HT1080 (cell line): Measurements from ENCODE around the gene SPATA20. TPM values are rescaled to one million over a fixed set of nuclear protein-coding genes. Genes with fewer than 3 reads are reported as not detected.

Experiments used
- DNase-seq: peaks from one replicate; pipeline ENCODE4 v3.0.0-alpha.2; 2015; ENCODE audit warnings: low read depth
- total RNA-seq: library from RNA; depleted of rRNA; stranded (reverse); fragments of >200 nt; shearing (Covaris generic); gene quantifications from 2 replicates; pipeline ENCODE4 v1.2.3, GENCODE V29; 2014; rRNA removed

SPATA20 gene
- total RNA-seq, 1 experiment from 2014 or later: 51.6 TPM

DNA sequence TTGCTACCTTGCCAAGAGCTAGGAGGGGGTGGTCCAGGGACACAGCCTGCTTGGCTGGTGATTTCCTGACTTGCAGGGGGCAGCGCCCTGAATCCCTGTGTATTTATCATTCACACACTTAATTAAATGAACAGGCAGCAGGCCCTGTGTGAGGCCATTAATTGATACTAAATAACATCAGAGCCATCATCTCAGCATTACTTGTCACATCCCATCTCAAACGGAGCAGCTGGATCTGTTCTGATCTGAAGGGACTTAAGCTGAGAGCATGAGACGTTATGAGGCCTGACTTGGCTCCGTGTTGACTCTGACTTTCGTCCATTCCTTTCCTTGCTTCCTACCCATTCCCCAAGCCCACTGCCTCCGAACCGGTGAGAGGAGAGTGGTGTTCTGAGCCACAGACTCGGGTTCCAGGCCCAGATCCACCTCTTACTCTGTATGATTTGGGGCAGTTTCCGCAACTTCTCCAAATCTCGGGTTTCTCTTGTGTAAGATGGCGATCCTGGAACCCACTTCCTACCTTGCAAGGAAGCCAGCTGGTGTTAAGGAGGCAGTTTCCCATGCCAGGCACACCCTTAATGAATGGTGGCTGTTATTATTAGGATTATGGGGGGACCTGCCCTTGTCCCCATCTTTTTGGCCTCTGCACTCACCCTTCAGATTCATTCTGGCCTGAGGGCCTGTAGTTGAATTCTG, 47.3 kb downstream of the SPATA20 start:
- no peak for DNase-seq

DNA sequence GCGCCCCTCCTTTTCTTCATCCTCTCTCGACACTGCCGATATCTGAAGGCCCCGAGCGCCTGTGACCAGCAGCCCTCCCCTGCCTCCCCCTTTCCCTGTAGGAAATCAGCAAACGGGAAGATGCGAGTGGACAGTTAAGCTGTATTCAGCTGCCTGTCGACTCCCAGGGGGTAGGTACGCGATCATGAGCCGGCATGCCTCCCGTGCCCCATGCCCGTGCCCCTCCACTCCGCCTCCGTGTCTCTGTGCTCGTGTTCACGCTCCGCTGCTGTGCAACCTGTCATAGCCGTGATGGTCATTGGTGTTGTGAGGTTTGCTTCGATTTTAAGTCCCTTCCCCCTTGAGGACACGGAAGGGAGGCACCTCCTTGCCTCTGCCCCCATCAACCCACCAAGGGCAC, 47.9 kb downstream of the SPATA20 start:
- DNase-seq: no peak

DNA sequence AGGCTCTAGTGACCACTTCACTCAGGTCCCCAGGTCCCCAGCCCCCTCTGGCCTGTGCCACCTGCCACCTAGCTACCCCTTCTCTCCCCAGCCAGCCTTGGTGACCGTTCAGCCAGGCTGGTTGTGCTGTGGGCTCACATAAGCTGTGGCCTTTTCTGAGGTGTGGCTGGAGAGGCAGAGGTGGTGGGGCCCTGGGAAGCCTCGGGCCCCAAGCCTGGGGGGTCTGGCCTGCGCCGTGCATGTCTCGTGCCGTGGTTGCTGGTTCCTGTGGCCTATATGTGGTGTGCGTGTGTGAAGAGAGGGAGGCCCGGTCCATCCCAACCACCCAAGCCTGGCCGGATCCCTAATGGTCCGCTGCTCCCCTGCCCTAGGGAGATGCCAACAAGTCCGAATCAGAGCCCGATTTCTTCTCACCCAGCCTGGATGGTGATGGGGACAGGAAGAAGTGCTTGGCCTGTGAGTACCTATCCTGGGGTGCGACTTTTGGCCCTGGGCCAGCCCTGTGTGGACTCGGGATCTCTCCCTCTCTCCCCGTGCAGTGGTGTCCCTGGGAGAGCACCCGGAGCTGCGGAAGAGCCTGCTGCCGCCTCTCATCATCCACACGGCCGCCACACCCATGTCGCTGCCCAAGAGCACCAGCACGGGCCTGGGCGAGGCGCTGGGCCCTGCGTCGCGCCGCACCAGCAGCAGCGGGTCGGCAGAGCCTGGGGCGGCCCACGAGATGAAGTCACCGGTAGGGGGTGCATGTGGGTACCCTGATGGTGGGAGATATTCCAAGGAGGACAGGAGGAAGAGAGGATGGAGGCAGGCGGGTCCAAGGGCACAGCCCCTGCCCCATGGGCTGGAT, 49.4 kb downstream of the SPATA20 start:
- DNase-seq: no peak

DNA sequence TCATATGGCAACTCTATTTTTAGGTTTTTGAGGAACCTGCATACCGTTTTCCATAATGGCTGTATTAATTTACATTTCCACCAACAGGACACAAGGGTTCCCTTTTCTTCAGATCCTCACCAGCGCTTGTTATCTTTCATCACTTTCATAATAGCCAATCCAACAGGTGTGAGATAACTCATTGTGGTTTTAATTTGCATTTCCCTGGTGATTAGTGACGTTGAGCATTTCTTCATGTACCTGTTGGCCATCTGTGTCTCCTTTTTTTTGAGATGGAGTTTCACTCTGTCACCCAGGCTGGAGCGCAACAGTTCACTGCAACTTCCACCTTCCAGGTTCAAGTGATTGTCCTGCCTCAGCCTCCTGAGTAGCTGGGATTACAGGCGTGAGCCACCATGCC, 51.5 kb downstream of the SPATA20 start:
- DNase-seq: no peak

DNA sequence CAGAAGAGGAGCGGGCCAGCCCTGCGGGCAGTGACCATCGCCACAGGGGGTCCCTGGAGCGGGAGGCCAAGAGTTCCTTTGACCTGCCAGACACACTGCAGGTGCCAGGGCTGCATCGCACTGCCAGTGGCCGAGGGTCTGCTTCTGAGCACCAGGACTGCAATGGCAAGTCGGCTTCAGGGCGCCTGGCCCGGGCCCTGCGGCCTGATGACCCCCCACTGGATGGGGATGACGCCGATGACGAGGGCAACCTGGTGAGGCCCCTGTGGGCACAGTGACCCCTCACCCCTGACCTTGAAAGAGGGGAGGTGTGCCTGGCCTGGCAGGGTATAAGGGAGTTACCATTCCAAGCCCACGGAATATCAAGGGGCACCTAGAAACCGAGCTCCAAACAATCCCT, 52.6 kb downstream of the SPATA20 start:
- no peak for DNase-seq

DNA sequence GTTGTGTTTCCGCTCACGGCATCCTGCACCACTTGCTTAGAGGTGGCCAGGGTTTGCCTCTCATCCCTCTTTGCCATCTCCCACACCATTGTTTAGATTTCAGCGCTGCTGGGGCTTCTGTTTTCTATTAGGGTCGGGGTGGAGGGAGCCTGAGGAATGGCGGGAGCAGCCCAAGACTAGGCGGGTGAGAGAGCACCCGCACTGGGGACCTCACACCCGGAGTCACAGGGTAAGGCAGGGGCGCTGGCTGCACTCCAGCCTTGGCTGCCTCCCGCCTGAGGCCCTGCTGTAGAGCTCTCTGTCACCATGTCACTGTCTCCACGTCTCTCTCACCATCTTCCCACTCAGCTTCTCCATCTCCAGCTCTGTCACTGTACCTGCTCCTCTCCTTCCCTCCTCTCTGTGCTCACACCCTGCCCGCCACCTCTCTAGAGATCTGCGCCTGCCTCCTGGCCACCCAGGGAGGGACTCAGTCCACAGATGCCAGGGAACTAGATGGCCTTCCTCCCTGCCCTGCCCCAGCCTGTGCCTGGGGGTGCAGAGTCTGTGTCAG, 54.9 kb downstream of the SPATA20 start:
- DNase-seq: no peak

DNA sequence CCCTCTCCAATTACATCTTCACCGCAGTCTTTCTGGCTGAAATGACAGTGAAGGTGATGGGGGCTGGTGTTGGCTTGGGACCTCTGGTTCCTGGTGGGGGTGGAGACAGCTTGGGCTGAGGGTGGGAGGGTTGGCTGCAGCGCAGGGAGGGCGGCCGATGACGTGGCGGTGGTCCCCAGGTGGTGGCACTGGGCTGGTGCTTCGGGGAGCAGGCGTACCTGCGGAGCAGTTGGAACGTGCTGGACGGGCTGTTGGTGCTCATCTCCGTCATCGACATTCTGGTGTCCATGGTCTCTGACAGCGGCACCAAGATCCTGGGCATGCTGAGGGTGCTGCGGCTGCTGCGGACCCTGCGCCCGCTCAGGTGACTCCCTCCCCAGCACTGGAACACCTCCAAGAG, 55.9 kb downstream of the SPATA20 start:
- DNase-seq: no peak

DNA sequence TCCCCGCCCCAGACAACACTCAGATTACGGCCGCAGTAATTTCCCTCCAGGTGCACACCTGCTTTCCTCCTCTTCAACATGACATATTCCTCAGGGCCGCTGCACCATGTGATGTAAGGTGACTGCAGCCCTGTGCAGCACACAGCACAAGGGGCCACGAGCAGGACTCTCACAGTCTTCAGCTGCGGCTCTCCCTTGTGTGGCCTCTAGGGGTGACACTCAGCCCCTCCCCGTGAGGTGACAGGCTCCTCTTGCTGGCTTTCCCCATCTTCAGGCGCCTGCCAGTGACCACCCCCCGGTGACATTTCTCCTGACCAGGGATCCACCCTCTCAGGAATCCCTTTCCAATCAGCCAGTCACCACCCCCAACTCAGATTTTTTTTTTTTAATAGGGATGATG, 56.4 kb downstream of the SPATA20 start:
- no peak for DNase-seq

DNA sequence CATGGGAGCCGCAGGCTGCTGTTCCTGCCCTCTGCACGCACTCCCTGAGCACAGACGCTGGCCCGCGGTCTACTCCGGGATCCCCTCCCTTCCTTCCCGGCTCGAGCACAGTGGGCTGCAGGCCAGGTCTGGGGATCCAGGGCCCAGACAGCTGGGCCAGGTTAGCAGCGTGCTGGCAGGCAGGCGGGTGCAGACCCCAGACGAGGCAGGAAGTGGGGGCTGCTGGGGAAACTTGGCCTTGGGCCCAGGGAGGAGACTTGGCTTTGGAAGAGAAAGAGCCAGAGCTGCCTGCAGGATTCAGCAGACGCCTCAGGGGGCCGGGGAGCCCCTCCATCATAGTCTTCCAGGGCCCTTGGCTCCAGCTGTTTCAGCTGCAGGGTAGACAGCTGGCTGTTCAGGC, 57.5 kb downstream of the SPATA20 start:
- peak; percentile 28 for DNase-seq

DNA sequence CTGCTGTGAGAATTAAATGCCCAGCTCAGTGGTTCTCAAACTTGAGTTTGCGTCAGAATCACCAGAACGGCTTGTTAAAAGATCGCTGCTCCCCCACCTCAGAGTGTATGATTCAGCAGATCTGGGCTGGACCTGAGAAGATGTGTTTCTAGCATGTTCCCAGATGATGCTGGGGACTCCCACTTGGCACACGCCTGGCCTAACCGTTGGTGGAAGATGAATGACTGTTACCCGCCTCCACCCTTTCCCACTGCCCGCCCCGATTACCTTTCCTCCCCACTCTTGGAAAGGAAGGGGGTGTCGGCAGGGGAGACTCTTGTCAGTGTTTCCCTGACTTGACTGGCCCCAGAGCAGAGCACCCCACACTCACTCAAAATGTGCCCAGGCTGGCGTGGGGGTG, 58.5 kb downstream of the SPATA20 start:
- DNase-seq: no peak

Other genes starting within 250 kb of the SPATA20 start
- gene XYLT2, start 201.0 kb upstream of the SPATA20 start, total RNA-seq: 50.5 and 53.4 TPM in 2 replicates
- 98.1 and 143 TPM in 2 replicates for gene MRPL27, start 174.0 kb upstream of the SPATA20 start, total RNA-seq
- 23.7 and 24.4 TPM in 2 replicates for gene EME1, start 173.9 kb upstream of the SPATA20 start, total RNA-seq
- 235 and 290 TPM in 2 replicates for gene LRRC59, start 149.7 kb upstream of the SPATA20 start, total RNA-seq
- gene ACSF2, start 121.0 kb upstream of the SPATA20 start, total RNA-seq: 9.6 and 11.1 TPM in 2 replicates
- not detected in 2 replicates for gene CHAD, start 78.3 kb upstream of the SPATA20 start, total RNA-seq
- gene RSAD1, start 68.3 kb upstream of the SPATA20 start, total RNA-seq: 28.8 and 30.4 TPM in 2 replicates
- not detected in 2 replicates for gene MYCBPAP, start 38.7 kb upstream of the SPATA20 start, total RNA-seq
- not detected in 2 replicates for gene EPN3, start 14.4 kb upstream of the SPATA20 start, total RNA-seq
- gene CACNA1G, start 13.5 kb downstream of the SPATA20 start, total RNA-seq: 0.03 and 0.40 TPM in 2 replicates
- gene ABCC3, start 87.7 kb downstream of the SPATA20 start, total RNA-seq: 6.4 and 9.1 TPM in 2 replicates
- gene ANKRD40, start 160.7 kb downstream of the SPATA20 start, total RNA-seq: 30.1 and 37.3 TPM in 2 replicates
- 41.7 and 45.9 TPM in 2 replicates for gene LUC7L3, start 172.4 kb downstream of the SPATA20 start, total RNA-seq
- not detected in 2 replicates for gene ANKRD40CL, start 220.3 kb downstream of the SPATA20 start, total RNA-seq